CD1c-positive myeloid dendritic cell (primary cell): ENCODE results near the gene GLYR1.

Source experiments
- DNase-seq: peaks from one replicate; pipeline ENCODE4 v3.0.0-alpha.2; 2016; ENCODE audit errors: extremely low spot score

GLYR1 gene

DNA sequence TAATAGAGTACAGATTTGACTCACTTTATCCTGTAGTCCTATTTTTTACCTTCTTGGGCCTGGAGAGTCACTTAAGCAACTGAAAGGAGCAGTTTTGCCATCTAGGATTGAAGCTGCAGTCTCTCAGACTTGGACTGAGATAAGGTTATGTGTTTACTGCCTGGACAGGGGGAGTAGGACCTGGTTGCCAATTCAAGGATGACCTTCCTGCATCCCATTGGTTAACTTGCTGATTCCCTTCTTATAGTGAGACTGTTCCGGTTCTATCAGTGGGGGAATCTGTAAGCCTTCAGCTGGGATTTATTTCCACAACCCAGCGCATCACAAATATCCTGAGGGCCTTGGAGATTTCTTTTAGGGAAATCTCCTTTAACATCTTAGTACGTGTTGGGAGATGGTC is 3.1 kb upstream of the GLYR1 start:
- DNase-seq = no peak

DNA sequence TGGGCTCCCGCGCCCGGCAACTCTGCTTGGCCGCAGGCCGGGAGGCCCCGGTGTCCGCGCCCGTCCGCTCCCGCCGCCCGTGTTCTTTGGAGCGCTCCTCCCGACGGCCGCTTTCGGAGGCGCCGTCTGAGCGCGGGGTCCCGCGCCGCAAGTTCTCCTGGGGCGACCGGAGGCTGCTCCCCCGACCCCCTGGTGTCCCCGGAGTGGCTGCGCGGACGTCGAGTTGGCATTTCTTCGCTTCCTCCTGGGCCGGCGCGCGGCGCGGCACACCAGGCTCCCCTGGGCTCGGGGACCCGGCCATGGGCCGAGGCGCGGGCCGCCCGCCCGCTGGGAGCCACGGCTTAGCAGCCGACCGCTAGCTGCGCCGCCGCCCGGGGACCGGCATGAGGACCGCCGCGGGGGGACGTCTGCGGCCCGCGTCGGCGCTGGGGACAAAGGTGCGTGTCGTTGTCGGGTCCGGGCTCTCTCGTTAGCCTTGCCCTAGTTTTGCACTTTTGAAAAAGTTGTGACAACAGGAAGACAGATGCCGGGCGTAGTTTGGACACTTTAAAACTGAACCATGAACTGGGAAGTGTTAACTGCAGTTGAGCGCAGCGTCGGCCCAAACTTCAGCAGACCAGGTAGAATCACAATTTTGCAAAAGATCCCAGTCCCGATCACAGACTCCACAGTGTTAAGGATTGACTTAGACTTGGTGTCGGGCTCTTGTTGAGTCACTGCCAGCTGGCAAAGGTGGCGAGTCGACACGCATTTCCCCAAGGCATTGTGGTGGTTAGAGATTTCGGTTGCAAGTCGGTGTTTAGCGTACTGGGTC is 893 bp upstream of the GLYR1 start:
- peak; percentile 48 for DNase-seq

DNA sequence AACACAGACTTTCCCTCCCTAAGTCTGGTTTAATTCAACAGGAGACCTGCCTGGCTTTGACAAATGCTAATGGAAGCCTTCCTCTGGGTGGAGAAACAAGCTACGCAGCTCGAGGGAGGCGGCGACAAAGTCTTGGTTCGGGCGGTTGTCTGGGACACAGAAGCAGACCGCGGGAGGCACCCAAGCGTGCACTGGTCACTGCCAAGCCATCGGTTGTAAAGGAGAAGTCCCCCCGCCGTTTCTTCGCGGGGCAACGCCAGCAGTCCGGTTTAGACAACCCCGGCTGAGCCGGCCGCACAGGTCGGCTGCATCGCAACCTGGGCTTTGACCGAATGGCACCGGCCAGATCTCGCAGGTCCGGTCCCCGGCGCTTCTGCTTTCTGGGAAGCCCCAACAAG is 586 bp downstream of the GLYR1 start:
- peak; percentile 75 for DNase-seq

DNA sequence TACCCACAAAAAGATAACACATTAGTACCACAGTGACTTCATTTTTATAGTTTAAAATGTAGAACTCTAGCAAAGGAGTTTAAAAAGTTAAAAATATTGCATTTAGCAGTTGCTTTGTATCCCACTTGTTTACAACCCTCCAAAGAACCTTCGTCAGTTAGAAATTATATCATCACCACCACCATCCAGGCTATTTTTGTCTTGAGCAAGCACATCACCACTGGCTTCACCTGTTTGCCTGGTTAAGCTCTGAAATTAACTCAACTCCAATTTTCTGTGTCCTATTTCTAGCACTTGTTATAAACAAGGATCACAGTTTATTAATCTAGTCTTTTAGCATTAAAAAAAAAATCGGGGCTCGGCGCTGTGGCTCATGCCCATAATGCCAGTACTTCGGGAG is 6.1 kb downstream of the GLYR1 start:
- no peak for DNase-seq

DNA sequence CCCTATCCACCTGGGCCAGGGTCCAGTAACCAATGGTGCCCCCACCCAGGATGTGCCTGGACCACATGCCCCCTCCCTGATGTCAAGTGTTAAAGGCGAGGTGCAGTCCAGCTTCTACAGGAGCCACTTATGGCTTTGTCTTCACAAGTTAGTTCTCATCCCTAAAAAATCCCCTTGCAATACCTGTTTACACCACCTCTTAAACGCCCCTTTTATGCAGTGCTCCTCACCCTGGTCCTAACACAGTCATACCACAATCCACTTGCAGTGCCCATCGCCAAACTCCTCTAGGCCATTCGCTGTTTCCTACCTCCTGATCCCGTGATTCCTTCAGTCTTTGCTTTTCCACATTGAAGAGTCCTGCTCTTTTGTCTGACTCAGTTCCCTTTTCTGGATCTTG is 7.1 kb downstream of the GLYR1 start:
- no peak for DNase-seq

DNA sequence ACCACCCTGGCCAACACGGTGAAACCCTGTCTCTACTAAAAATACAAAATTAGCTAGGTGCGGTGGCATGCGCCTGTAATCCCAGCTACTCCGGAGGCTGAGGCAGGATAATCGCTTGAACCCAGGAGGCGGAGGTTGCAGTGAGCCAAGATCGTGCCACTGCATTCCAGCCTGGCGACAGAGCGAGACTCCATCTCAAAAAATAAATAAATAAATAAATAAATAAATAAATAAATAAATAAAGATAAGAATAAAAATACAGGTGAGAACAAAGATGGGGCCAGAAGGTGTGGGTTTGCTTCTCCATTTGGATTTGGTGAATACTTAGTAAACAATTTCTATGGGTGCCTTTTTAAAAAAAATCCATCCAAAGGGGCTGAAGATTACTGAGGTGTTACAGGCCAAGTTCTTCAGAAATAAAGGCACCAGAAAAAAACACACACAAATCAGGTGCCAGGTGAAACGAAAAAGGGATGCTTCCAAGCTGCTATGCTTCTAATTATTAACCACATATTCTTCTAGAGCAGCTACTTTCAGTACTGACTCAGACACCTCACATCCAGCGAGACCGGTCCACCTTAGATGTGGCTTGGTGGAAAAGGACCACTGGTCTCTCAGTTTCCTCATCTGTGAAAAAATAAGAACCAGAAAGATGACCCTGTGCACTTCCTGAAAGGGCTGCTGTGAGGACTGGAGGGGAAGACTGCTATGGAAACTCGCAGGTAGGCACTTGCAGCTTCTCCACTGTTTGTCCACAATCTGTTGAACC is 9.2 kb downstream of the GLYR1 start:
- DNase-seq = no peak

DNA sequence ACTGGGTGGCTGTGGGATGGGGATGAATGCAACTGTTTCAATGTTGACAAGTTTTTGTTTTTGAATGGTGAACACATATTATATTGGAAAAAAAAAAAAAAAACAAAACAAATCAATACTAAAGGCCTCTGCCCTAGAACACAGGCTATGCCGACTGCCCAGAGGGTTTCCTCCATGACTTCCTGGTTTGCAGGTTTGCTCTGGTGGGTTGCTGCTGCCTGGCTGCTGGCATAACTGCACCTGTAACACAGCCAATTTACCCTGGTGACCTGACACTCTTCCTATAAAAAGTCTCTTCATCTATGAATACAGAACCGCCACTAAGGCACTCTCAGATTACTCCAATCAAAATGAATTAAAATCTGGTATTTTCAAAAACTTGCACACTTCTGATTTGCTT is 10.4 kb downstream of the GLYR1 start:
- DNase-seq = no peak

DNA sequence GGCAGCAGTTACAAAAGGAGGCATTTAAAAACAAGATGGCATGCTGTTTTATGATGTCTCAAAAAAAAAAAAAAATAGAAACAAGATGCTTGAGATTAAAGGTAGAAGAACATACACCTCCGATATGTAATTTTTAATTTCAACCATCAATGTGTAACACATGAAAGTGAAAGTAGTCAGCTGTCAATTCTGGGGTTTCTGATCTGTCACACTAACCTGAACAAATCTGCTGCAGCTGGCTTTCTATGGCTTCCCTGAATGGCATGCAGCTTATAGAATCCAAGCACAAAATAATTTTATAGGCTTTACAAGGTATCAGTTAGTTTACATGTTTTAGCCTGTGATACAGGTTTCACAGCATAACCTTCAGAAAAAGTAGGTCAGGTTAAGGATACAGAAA is 13.5 kb downstream of the GLYR1 start:
- DNase-seq = no peak

DNA sequence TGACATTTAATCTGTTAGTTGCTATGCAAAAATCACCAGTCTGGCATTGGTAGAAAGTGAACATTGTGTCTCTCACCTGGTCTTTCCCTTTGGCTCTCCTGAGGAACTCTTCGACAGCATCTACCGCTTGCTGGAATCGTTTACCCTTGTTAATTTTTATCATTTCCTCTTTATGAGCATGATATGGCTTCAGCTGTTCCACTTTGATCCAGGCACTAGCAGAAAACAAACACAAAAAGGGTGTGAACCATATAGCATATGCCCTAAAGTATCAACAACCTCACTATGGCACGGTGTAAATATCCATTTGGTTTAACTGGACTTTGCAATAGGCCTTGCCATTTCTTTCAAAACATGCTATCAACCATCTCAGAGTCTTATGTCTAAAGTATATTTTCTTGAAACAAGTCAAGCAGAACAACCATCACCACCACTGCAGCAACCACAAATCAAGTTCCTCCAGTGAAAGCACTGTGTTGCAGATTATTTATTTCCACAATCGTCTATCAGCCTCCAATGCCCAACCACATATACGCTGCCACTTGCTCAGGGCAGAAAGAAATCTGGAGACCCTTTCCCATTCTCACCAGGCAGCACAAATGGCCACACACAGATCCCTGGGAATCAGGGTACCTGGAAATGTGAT is 14.3 kb downstream of the GLYR1 start:
- no peak for DNase-seq

DNA sequence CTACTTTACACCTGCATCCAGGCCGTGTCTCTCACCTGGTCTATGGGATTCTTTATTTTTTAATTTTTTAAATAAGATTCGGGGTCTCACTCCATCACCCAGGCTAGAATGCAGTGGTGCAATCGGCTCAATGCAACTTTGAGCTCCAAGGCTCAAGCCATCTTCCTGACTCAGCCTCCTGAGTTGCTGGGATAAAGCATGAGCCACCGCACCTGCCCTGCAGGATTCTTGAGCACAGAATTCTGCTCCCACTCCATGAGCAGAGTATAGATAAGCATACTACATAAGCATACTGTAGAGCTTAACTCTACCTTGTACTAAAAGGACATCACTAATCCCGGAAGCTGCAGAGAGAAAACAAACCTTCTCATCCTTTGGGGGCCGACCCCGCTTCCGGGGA is 15.5 kb downstream of the GLYR1 start:
- no peak for DNase-seq

DNA sequence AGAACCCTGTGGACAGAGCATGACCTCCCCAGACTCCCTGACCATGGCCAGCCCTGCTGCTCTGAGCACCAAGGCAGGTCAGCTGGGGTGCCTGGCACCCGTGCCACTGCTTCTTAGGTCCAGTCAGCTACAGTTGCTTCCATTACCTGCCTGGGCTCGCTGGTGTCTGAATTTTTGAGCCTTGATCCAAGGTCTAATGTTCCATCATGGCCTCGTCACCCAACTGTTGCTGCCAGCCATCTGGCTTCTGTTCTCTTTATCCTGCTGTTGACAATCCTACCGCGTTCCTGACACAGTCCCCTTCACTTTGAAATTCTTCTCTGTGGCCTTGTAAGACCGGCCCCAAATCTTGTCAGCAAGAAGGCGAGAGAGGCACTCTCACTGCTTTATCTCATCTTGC is 16.7 kb downstream of the GLYR1 start:
- no peak for DNase-seq

DNA sequence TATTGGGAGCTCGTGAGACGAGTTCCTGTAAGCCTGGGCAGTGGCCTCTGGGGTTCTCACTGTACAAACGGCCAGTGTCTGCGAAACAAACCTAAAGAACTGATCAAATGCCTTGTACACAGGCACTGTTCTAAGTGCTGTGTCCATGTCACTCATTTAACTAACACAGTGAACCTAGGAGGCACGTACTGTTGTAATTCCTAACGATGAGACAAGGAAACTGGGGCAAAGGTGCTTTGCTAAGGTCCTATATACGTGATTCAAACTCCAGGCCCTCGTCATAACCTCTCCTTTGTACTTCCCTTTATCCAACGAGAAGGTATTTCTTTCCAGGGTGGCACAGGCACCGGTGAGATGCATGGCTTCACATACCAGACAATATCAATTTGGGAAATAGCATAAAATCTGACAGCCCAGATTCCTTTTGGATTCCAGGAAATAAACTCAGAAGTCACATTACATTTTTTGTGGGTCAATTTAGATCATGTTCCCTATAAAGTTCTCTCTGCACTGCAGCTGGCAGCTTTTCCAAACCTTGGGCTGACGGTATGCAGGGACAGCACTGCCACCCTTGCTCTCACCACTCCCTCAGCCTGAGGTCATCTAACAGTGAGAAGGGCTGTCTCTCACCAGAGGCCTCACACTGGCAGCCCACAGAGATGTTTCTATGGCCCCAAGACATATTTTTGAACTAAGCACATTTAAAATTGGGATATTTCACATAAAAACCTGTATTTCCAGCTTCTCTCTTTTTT is 18.3 kb downstream of the GLYR1 start:
- no peak for DNase-seq

DNA sequence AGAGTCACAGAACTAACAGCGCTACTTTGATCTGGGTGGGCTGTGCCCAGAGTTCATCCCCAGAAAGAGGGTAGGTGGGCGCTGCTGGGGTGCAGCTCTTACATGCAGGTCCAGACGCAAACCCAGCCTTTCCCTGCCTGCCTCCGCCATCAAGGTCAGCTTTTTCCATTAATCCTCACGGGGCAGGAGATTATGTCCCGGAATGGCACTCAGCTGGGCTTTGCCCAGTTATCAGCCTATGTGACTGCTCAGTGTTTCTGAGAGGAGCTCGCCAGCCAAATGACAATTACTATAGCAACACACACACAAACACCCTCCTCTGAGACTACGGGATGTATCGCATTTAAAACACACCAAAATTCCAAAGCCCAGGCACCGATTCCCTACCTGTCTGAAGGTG is 20.1 kb downstream of the GLYR1 start:
- DNase-seq = no peak

DNA sequence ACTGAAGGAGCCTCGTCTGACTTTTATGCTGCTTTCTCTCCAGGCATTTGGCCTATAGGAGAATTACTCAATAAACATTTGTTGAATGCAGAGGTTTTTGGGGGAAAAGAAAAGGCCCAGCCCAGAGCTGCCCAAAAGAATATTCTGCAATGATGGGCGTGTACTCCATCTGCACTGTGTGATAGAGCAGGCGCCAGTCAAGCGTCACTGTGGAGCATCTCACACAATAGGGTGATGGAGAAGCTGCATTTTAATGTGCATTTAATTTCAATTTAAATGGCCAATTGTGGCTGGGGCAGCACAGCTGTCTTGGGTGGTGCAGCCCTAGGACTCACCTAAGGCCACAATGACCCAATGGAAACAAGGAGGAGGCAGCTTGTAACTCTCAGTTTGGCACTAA is 20.6 kb downstream of the GLYR1 start:
- no peak for DNase-seq

DNA sequence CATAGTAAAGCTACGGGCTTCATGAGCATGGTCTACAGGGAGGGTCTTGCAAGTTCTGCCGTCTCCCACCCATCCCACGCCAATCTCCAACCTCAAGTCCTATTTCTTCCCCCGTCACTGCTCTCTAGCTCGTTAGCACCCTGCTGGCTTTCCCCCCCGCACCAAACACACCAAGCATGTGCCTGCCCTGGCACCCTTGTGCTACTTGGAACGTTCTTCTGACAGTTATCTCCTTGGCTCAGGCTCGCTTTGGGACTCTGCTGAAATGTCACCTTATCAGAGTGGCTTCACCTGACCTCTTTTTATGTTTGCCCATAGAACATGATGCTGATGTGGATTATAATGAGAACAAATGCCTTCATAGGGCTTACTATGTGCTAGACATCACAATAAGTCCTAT is 21.9 kb downstream of the GLYR1 start:
- no peak for DNase-seq

DNA sequence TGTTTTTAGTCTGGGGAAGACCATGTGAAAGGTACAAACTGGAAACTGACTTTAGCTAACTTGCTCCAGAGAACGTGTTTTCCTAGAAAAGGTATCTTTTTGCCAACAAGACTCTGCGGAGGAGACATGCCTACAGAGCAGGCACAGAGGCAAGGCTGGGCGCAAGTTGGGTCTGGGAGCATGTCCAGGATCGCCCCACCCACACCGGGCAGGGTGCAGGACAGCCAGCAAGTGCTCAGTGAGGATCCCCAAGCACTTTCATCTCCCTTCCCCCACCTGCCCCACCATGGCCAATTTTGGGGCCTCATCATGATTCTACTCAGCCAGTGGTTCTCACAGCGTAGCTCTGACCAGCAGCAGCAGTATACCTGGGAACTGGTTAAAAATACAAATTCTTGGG is 26.4 kb downstream of the GLYR1 start:
- no peak for DNase-seq

DNA sequence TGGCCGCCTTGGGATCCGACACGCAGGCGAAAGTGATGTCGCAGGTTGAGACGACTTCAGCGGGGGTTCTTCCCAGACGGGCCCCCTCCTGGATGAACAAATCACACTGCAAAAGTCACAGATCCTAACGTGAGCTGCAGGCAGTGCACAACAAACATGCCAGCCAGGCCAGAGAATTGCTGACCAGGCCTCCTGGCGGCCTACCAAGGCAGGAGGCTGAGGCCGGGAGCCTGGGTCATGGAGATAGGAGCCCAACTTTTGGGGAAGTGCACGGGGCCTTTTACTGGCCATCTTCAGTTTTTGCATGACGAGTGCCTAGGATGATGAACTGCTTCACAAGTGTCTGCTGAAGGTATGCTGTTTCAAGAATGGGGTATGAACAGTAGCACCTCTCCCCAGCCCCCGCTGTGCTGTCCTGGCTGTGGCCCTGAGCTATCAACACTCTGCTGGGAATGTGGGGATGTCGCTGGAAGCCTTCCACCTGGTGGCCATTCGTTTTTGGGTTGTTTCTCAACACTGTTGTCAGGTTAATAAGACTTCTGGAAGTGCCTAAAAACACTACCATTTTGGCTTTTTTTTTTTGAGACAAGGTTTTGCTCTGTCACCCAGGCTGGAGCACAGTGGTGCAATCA is 32.4 kb downstream of the GLYR1 start:
- DNase-seq = no peak

DNA sequence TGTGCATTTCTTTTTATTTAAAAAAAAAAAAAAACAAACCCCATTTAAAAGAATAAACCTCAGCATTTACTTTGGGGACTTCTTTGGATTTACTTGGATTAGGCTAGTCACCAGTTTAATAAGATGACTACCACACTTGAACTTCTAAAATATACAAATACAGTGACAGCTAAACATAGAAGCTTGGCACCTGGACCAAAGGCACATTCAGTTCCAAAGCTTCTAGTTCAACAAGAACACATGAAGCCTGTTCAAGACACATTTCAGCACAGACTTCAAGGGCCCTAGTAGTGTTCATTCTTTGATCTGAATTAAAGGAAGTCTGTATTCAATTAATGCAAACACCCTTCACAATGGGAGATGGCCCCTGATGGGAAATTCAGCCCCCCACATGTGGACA is 33.0 kb downstream of the GLYR1 start:
- DNase-seq = no peak

DNA sequence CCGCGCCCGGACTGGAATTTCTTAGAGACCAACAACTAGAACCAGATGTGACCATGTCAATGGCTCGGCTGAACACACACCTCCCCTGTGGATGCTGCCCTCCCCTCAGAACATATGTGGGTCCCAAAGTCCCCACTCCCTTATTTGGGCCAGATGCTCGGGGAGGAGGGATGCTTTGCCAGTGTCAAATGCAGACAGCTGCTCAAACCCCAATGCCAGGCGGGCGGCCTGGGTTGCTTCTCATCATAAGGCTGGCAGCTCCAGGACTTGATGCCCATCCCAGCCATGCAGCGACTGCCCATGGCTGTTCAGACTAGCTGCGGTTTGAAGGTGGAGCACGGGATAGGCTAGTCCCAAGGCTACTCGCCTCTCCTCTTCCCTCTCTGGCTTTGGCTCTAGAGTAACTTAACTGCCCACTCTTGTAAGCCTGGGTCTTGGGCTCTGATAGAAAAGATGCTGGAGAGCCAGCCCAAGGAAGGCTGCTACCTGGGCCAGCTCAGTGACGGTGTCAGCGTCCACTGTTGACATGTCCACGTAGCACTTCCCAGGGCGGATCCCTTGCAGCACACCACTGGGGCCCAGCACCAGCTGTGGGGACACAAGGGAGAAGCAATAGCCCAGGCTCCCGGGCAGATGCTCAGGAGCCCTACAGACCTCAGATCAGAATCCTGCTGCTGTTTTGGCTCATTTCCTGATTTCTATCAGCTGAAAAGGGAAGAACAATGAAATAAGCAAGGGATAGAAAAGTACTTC is 33.7 kb downstream of the GLYR1 start:
- DNase-seq = no peak

DNA sequence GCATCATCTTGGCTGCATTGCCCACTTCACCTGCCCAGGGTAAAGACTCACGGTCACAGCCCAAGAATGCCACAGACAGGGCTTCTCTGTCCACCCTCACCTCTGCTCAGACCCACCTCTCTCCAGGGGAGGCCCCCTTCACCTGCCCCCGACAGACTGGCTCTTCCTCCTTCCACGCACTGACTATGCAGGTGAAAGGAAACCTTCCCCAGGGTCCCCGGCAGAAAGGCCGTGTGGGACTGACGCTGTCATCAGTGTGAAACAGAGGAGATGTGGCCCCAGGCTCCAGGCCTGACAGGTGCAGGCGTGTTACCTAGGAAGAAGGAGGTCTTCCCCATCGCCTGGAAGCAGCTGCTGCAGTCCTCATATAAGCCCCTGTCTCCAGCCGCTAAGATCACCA is 35.3 kb downstream of the GLYR1 start:
- no peak for DNase-seq

DNA sequence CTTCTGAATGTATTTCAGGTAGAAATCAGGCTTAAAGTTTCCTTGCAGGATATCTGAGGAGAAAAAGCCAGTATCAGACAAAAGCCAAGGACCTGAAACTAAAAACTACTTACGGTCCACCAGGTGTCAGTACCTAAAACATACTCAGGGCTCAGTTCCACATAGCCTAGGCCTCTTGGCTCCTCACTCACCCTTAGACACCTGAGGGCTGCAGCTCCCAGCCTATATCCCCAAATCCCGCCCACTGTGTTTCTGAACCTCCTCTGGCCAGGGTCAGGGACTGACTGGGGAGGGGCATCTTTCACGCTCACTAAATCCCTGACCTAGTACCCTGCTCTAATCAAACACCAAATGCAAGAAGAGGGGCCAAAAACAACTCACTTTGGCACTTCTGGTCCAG is 35.8 kb downstream of the GLYR1 start:
- DNase-seq = no peak
